ENCODE data around the gene ADAMTS3.

DNA sequence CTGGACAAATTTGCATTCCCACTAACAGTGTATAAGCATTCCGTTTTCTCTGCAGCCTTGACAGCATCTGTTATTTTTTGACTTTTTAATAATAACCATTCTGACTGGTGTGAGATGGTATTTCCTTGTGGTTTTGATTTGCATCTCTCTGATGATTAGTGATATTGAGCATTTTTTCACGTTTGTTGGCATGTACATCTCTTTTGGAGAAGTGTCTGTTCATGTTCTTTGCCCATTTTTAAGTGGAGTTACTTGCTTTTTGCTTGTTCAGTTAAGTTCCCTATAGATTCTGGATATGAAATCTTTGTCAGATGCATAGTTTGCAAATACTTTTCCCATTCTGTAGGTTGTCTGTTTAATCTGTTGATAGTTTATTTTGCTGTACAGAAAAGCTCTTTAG is 68.8 kb downstream of the ADAMTS3 start:
- TF ChIP-seq RARB (CRISPR knock-in tag; IDR thresholded peaks at IDR 0.05): no peak
- TF ChIP-seq, protein P1, sequence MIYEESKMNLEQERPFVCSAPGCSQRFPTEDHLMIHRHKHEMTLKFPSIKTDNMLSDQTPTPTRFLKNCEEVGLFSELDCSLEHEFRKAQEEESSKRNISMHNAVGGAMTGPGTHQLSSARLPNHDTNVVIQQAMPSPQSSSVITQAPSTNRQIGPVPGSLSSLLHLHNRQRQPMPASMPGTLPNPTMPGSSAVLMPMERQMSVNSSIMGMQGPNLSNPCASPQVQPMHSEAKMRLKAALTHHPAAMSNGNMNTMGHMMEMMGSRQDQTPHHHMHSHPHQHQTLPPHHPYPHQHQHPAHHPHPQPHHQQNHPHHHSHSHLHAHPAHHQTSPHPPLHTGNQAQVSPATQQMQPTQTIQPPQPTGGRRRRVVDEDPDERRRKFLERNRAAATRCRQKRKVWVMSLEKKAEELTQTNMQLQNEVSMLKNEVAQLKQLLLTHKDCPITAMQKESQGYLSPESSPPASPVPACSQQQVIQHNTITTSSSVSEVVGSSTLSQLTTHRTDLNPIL (CRISPR knock-in tag; IDR thresholded peaks at IDR 0.05; ENCODE audit: low read depth): no peak
- no peak for TF ChIP-seq ZFP30 (CRISPR knock-in tag; IDR thresholded peaks at IDR 0.05)
- TF ChIP-seq ZFP3 (CRISPR knock-in tag; IDR thresholded peaks at IDR 0.05): no peak
- TF ChIP-seq, protein P2, sequence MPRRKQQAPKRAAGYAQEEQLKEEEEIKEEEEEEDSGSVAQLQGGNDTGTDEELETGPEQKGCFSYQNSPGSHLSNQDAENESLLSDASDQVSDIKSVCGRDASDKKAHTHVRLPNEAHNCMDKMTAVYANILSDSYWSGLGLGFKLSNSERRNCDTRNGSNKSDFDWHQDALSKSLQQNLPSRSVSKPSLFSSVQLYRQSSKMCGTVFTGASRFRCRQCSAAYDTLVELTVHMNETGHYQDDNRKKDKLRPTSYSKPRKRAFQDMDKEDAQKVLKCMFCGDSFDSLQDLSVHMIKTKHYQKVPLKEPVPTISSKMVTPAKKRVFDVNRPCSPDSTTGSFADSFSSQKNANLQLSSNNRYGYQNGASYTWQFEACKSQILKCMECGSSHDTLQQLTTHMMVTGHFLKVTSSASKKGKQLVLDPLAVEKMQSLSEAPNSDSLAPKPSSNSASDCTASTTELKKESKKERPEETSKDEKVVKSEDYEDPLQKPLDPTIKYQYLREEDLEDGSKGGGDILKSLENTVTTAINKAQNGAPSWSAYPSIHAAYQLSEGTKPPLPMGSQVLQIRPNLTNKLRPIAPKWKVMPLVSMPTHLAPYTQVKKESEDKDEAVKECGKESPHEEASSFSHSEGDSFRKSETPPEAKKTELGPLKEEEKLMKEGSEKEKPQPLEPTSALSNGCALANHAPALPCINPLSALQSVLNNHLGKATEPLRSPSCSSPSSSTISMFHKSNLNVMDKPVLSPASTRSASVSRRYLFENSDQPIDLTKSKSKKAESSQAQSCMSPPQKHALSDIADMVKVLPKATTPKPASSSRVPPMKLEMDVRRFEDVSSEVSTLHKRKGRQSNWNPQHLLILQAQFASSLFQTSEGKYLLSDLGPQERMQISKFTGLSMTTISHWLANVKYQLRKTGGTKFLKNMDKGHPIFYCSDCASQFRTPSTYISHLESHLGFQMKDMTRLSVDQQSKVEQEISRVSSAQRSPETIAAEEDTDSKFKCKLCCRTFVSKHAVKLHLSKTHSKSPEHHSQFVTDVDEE (CRISPR knock-in tag; IDR thresholded peaks at IDR 0.05): no peak
- TF ChIP-seq ISL1 (CRISPR knock-in tag; IDR thresholded peaks at IDR 0.05): no peak
- TF ChIP-seq, protein P3, sequence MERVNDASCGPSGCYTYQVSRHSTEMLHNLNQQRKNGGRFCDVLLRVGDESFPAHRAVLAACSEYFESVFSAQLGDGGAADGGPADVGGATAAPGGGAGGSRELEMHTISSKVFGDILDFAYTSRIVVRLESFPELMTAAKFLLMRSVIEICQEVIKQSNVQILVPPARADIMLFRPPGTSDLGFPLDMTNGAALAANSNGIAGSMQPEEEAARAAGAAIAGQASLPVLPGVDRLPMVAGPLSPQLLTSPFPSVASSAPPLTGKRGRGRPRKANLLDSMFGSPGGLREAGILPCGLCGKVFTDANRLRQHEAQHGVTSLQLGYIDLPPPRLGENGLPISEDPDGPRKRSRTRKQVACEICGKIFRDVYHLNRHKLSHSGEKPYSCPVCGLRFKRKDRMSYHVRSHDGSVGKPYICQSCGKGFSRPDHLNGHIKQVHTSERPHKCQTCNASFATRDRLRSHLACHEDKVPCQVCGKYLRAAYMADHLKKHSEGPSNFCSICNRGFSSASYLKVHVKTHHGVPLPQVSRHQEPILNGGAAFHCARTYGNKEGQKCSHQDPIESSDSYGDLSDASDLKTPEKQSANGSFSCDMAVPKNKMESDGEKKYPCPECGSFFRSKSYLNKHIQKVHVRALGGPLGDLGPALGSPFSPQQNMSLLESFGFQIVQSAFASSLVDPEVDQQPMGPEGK (CRISPR knock-in tag; IDR thresholded peaks at IDR 0.05; ENCODE audit: borderline replicate concordance): no peak
- TF ChIP-seq ARNTL (CRISPR knock-in tag; IDR thresholded peaks at IDR 0.05; ENCODE audit: borderline replicate concordance, low read depth): no peak
- TF ChIP-seq, protein P4, sequence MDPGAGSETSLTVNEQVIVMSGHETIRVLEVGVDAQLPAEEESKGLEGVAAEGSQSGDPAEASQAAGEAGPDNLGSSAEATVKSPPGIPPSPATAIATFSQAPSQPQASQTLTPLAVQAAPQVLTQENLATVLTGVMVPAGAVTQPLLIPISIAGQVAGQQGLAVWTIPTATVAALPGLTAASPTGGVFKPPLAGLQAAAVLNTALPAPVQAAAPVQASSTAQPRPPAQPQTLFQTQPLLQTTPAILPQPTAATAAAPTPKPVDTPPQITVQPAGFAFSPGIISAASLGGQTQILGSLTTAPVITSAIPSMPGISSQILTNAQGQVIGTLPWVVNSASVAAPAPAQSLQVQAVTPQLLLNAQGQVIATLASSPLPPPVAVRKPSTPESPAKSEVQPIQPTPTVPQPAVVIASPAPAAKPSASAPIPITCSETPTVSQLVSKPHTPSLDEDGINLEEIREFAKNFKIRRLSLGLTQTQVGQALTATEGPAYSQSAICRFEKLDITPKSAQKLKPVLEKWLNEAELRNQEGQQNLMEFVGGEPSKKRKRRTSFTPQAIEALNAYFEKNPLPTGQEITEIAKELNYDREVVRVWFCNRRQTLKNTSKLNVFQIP (CRISPR knock-in tag; IDR thresholded peaks at IDR 0.05; ENCODE audit: borderline replicate concordance, low read depth): no peak

Data from SK-N-SH treated with all-trans-retinoic acid at 6 μM for 48 hours (cell line).